ENCODE measurements around the gene NCKAP5. TPM values are rescaled to one million over a fixed set of nuclear protein-coding genes. Genes with fewer than 3 reads are reported as not detected.
A peak's percentile ranks its signal among the peaks of the same experiment; 100 is the strongest.
"Not testable (repeated sequence)": the region's sequence is repeated elsewhere in the genome, so short reads cannot be mapped to it uniquely, and the experiment has no call there.

Gene NCKAP5
- total RNA-seq, 1 donor from 2014 or later, result 18.4 TPM

- no peak for DNase-seq
Observed at GRCh38 chr2:132875193-132875592, 693.1 kb downstream of the NCKAP5 start.

GRCh38 chr2:132873738-132874137 is 694.5 kb downstream of the NCKAP5 start:
- DNase-seq, result no peak

GRCh38 chr2:132871831-132872230 is 696.4 kb downstream of the NCKAP5 start:
- peak; percentile 86 for DNase-seq

GRCh38 chr2:132863961-132864360 is 704.3 kb downstream of the NCKAP5 start:
- no peak for DNase-seq

- no peak for DNase-seq
Observed at GRCh38 chr2:132860220-132860619, 708.0 kb downstream of the NCKAP5 start.

- no peak for DNase-seq
Observed at GRCh38 chr2:132859590-132859989, 708.7 kb downstream of the NCKAP5 start.

GRCh38 chr2:132857319-132857718 is 710.9 kb downstream of the NCKAP5 start:
- DNase-seq, result no peak

- no peak for DNase-seq
Observed at GRCh38 chr2:132850688-132851087, 717.6 kb downstream of the NCKAP5 start.

- no peak for DNase-seq
Observed at GRCh38 chr2:132849118-132849517, 719.1 kb downstream of the NCKAP5 start.

- no peak for DNase-seq
Observed at GRCh38 chr2:132845339-132845738, 722.9 kb downstream of the NCKAP5 start.

- no peak for DNase-seq
Observed at GRCh38 chr2:132844585-132844984, 723.7 kb downstream of the NCKAP5 start.

- DNase-seq, result no peak
Observed at GRCh38 chr2:132837769-132838168, 730.5 kb downstream of the NCKAP5 start.

GRCh38 chr2:132830321-132830827 is 737.9 kb downstream of the NCKAP5 start:
- DNase-seq, result no peak

GRCh38 chr2:132825601-132826000 is 742.7 kb downstream of the NCKAP5 start:
- no peak for DNase-seq

- DNase-seq, result no peak
Observed at GRCh38 chr2:132824716-132825115, 743.5 kb downstream of the NCKAP5 start.

- no peak for DNase-seq
Observed at GRCh38 chr2:132816234-132816633, 752.0 kb downstream of the NCKAP5 start.

GRCh38 chr2:132815516-132815915 is 752.7 kb downstream of the NCKAP5 start:
- no peak for DNase-seq

GRCh38 chr2:132814651-132815050 is 753.6 kb downstream of the NCKAP5 start:
- no peak for DNase-seq

GRCh38 chr2:132813422-132813821 is 754.8 kb downstream of the NCKAP5 start:
- no peak for DNase-seq

GRCh38 chr2:132811148-132811915 is 756.9 kb downstream of the NCKAP5 start:
- no peak for DNase-seq

- DNase-seq, result not testable (repeated sequence)
Observed at GRCh38 chr2:132809962-132810361, 758.3 kb downstream of the NCKAP5 start.

GRCh38 chr2:132804051-132804450 is 764.2 kb downstream of the NCKAP5 start:
- DNase-seq, result peak; percentile 58

- DNase-seq, result no peak
Observed at GRCh38 chr2:132798341-132798740, 769.9 kb downstream of the NCKAP5 start.

GRCh38 chr2:132797556-132797955 is 770.7 kb downstream of the NCKAP5 start:
- no peak for DNase-seq

Measured in tongue (tissue), 2 donors.